Renal pelvis (tissue), 4 donors: ENCODE measurements around the gene DIRAS1. TPM values are rescaled to one million over a fixed set of nuclear protein-coding genes. Genes with fewer than 3 reads are reported as not detected.

Experiments
- DNase-seq: peaks from one replicate; pipeline ENCODE4 v3.0.0-alpha.2; 2013
- polyA plus RNA-seq, 3 donors: library from polyadenylated mRNA; unstranded; fragments of 120-200 nt; gene quantifications; one replicate each; pipeline ENCODE4 v1.2.1, GENCODE V29; 2013; ENCODE audit not compliant: insufficient read length in 3 of 3

DIRAS1 gene
- polyA plus RNA-seq, 3 donors: 3.5 to 3.7 (median 3.5) TPM

DNA sequence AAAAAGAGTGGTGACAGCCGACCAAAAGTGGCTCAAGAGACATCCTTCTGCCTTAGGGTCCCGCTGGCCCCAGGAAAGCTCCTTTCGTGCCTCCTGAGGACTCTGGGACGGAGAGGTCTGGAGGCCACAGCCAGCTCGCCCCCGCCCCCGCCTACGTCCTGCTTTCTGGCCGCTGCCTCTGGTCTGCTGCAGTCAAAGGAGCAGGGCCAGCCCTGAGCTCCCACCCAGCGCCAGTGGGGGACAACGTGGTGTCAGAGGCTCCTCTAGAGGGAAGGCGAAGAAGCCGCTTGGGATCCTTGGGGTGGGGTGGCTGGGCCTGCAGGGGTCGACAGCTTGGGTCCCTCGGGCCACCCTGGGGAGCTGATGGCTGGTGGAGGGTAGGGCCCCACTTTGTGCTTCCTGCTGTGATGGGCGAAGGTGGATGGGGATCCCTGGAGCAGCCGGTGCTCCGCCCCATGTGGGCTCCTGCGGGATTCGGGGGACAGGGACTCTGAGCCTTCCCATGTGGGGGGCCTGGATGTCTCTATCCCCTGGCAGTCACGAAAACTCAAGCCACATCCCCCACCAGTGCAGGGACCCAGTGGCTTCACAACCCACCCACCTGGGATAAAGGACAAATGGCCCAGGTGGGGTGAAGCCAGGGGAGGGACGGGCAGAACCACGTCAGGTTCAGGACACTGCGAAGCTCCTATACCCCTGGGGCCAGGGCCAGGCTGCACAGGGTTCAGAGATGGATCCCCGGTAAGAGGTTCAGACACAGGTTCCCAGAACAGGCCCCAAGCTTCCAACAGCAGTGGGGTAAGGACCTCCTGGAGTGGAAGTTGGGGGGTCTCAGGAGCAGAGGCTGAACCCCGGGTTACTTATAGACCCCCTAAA, 9.0 kb upstream of the DIRAS1 start:
- no peak for DNase-seq

DNA sequence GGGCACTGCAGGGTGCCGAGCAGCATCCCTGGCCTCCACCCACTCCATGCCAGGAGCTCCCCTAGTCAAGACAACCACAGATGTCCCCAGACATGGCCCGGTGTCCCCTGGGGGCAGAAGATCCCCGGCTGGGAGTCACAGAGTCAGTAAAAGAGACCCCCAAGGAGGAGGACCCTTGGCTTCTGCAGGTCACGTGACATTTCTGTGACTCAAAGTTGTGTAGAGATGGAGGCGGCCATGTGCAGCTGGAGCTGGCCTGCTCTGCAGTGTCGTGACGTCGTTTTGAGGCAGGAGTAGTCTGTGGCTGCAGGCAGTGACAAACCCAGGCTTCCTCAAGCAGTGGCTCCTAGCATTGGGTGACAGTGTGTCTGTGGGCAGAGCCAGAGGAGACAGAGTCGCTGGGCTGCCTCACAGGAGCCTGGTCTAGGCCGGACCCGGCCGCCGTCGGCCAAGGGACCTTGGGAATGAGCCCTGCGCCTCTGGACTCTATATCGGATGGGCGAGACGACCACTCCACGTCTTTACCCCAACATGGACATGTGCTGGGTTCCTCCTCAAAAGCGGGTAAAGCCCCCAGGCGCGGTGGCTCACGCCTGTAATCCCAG, 7.7 kb upstream of the DIRAS1 start:
- DNase-seq: no peak

DNA sequence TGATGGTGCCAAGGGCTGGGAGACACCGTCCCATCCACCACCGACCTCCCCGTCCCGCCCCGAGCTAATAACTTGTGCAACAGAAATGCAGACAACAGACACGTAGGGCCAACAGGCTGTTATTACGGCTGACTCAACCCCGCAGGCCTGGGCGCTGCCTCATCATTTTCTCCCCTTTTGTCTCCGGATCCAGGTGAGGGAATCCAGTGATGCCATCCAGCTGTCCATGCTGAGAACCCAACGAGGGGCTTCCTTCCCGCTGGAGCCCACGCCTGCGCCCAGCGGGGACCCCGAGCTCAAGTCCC, 6.4 kb upstream of the DIRAS1 start:
- no peak for DNase-seq

DNA sequence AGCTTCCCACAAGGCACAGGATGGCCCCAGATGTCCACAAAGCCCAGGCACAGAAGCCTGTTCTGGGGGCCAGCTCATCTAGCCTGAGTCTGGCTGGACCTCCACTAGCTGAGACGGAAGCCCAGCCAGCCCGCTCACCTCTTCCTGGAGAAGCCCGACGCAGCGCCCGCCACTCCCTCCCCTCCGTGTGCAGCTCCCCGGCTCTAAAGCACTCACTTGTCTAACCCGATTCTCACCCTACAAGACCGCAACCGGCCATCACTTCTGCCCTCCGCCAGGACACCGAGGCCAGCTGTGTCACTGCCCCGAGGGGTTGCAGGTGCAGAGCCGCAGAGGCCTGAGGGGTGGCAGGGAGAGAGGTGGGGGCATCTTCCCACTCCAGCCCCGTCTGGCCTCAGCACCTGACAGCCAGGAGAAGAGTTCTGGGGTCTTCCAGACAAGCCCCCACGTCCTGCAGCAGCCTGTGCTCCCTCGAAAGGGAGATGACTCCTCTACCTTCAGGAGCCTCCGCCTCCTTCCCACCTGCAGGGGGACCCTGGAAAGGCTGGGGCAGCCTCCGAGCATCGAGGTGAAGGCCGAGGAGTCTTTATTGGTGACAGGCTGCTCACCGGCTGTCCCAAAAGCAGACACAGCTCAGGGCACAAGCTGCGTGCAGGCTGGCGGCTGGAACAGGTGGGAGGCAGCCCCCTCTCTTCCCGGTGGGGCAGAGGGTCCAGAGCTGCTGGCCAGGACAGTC, 5.9 kb upstream of the DIRAS1 start:
- no peak for DNase-seq

DNA sequence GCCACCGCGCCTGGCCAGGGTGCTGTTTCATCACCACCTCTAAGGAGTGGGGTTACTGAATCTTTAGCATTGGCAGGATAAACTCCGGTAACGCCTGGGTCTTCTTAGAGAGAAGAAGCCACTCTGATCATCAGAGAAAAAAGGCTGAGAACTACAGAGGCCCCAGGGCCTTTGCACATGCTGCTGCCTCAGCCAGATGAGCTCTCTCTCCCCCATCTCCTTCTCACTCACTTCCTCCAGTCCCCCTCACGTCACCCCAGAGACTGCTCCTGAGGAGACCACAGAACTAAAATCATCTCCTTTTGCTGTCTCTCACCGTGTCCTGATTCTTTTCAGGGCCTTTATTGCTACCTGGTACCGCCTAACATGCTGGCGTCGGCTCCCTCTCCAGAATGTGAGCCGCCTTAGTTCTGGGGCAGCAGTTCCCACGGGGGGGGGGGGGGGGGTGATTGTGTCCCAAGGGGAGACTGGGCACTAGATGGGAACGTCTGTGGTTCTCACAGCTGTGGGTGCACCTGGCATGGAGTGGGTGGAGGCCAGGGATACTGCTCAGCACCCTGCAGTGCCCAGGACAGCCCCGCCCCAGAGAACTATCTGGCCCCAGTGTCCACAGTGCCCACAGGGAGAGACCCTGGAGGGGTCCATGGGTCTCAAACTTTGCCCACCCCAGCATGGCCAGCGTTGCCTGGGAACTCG, 5.1 kb upstream of the DIRAS1 start:
- no peak for DNase-seq

DNA sequence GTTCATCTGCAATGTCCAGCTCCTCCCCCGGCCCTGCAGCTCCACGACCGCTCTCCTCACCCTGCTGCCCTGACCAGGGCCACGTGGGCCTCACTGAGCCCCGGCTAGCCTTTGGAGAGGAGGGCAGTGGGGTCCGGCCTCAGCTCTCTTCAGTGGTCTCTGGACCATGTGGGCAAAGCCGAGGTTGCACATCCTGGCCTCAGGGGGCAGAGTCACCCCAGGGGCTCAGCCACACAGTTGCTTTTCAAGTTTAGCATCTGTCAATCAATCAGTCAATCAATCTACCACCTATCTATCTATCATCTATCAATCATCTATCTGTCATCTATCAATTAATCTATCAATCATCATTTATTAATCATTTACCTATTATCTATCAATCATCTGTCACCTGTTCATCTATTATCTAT, 3.0 kb upstream of the DIRAS1 start:
- no peak for DNase-seq

DNA sequence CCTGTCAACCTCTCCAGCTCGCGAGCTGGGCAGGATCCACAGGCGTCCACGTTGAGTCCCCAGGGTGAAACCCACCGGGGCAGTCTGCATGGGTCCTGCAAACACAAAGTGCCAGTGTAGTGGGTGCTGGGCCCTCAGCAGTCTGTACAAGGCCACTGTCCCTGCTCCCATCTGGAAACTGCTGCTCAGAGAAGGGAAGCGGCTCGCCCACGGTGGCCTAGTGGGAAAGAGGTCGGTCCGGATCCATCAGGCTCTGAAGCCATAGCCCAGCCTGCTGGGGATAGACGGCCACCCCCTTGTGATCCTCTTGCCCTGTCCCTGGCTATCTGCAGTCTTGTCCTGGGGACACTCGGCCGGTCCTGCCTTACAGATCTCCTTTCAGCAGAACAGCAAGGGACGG, 2.6 kb upstream of the DIRAS1 start:
- no peak for DNase-seq

DNA sequence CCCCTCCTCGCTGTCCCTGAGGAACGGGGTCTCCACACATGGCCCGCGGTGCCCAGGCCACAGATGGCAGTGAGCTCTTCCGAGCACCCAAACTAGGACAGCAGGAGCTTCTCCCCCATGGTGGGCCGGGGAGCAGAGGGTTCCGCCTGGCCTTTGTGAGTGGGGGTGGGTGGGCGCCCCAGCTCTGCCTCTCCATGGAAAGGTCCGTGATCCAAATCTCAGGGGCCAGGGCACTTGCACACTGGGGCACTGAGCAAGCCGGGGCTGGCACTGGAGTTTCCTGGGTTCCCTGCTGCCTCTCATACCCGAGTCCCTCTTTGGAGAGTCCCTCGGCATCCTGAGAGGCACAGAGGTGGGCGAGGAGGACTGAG, 2.2 kb upstream of the DIRAS1 start:
- no peak for DNase-seq

DNA sequence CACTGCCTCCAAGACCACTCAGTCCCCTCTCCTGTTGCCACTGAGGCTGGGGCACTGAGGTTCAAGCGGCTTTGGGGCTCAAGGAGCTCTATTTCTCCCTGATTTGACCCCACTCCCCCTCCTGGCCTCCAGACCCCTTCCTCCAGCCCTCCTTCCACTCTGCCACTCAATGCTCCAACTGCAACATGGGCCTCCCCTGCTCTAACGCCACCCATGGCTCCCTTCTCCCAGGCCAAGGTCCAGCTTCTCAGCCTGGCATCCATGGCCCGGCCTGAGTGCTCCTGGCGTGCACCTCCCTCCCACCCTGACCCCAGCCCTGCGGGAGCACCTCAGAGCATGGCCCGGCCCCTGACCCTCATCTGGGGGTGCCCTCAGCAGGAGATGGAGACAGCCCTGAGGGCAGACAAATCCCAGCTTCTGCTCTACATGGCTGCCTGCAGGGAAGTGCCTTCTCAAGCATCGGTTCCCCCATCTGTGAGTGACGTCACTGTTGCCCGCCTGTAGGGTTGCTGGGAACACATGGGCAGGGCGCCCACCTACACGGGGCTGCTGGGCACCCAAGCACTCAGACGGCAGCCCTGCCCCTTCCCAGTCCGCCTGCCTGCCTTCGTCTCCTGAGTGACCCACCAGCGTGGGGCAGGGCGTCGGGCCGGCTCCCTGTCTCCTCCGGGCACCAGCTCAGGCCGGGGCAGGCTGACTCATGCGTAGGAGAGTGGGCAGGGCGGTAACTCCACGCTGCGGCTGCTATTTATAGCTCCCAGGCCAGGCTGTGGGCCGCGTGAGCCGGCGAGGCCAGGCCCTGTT, 1.6 kb upstream of the DIRAS1 start:
- no peak for DNase-seq

DNA sequence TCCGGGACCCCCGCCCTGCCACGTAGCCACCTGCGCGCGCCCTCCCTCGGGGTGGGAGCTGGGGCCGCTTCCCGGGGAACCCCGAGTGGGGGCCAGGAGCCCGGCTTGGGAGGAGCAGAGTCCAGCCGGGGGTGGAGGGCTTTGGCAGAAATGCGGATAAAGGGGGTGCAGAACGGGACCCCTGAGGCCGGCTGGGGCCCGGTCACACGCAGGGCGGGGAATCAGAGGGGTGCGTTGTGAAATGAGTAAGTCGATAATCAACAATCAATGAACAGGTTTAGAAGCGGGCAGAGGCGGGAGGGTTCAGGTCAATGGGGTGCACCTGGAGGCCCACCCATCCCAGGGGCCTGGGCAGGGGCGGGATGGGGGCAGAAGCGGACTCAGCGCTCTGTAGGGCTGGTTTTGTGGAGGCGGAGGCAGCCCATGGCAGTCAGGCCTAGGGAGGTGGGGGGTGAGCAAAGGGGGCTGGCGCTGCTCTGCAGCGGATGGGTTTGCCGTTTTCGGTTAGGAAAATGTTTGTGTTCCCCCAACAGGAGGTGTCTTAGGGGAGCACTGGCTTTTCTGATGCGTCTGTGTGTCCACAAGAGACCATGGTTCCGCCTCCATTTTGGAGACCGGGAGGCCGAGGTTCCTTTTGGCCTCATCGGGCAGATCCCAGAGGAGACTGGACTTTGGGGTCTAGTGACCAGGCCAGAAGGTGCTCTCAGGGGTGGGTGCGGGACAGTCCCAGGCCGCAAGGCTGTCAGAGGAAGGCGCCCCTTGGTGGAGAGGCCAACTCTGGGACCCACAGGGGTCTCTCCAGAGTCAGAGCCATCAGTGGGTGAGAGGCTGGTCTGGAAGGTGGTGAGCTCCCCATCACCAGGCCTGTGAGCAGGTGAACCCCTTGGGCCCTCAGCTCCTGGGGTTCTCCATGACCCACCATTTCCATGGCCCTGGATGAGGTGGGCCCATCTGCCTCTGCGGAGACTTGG, 683 bp upstream of the DIRAS1 start:
- no peak for DNase-seq

DNA sequence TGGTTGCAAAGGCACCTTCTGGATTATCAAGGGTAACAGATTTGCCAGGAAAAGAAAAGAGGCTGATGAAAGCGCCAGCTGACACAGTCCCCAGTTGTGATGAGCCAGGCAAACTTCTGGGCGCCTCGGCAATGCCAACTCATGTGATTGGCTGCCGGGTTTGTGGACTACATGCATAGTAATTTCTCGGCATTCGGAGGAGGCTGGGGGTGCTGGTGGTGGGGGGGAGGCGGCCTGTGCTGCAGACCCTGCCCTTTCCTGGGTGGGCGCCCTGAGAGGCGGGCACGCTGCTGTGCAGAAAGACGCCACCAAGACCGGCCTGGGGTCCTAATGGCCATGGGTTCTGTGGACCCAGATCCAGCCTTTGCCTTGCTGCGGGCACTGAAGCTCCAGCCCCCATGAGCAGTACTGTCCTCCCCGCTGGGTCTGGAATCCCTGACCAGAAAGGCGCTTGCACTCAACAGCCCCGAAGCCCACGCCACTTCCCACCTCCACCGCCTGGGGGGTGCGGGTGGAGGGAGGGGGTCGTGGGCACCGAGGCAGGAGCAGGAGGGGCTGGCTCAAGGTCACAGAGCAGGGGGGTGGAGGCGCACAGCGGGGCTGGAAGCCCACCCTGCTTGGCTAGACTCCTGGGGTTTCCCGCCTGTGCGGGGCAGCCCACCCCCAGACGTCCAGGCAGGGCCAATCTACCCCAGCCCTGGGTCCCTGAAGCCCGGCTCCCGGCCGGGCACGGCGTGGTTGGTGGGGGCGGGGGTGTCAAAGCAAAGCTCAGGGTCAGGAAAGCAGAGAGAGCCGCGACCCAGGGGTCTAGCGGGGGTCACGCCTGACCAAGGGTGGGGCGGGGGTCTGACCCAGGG, 1.0 kb downstream of the DIRAS1 start:
- no peak for DNase-seq

DNA sequence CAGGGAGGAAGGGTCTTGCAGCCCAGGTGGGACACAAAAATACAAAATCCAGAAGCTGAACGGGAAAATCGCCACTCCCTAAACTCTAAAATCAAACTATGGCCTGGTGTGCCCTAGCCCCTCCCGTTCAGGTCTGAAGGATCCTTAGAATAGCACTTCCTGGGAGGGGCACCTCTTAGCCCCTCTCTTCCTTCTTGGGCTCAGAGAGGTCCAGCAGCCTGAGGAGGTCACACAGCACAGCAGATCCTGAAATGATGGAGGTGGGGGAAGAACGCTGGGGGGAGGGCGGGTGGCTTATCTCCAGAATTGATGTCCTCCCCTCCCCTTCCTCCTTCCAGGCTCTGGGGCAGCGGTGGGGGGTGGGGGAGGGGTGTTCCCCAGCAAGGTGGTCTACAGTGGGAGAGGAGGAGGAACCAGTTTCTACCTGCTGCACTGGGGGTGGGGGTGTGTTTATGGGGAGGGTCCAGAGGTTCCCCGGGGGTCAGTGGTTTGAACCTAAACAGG, 1.9 kb downstream of the DIRAS1 start:
- DNase-seq: no peak

DNA sequence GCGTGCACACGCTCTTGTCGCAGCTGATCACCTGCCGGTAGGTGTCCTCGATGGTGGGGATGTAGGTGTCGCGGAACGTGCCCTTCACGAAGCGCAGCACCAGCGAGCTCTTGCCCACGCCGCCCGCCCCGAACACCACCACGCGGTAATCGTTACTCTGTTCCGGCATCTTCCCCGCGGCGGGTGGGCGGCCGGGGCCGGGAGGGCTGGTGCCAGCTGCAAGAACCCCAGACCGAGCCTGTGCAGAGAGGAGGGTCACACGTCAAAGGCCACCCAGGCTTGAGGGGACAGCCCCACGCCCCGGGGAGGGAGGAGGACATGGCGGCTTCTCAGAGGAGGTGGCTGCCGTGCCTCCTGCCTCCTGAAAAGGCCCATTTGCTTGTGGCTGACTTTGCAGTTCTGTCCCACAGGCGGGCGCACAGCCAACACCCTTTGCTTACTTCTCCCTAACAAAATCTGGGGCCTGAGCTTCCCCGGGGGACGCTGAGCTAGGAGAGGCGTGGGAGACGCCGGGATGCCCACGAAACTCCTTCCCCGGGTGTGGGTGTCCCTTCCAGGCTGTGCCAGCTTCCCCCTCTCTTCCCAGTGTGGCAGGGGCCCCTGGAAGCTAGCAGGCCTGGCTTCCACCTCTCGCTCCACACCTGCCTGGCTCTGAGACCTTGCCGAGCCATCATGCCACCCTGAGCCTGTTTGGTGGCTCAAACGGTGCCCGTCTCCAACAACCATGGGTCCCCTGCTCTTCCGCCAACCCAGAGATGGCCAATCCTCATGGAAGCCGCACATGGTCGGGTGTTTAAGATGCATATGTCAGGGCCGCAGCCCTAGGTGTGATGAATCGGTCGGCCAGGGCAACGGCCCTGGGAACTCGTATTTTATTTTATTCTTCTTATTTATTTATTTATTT, 3.3 kb downstream of the DIRAS1 start:
- no peak for DNase-seq

DNA sequence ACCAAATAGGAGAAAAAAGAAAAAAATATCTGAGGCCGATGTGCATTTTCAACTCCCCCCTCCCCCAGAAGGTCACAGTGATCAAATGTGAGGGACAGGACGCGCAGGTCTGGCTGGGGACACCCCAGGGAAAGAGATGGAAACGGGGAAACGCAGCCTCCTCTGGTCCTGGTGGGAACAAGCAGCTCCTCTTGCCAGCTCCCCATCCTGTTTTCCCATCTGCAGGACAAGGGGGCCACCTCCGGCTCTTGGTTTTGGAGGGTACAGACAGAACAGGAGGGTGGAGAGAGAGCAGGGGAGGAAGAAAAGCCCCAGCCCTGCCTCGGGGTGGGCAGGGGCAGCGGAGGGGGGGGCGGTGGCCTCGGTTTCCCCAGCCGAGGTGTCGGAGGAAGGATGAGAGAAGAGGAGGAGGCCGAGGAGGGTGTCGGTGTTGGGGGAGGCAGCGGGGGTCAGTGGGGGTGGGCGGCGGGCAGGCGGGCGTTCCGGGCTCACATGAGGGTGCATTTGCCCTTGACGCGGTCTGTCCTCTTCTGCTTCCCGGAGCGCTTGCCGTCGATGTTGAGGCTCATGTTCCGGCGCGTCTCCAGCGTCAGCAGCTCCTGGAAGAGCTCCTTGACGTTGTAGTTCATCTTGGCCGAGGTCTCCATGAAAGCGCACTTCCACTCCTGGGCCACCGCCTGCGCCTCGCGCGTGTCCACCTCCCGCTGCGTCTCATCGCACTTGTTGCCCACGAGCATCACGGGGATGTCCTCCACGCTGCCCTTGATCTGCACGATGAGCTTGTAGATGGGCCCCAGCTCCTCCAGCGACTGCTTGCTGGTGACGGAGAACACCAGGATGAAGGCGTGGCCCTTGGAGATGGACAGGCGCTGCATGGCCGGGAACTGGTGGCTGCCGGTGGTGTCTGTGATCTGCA, 4.2 kb downstream of the DIRAS1 start:
- no peak for DNase-seq

DNA sequence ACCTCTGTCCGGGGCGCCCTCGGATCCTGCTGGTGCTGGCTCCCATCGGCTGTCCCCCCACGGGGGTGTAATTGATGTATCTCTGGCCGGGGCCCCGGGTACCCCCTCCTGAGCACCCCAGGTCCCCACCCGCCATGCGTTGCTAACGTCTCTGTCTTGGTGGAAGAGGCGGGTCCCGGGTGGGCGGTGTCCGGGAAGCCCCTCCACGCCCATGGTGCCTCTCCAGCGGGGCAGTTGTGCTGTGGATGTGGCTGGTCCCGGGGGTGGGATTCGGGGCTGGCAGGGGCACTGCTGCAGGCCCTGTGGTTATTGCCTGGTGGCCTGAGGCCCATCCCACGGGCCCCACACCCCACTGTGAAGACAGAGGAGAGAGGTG, 4.9 kb downstream of the DIRAS1 start:
- DNase-seq: no peak

DNA sequence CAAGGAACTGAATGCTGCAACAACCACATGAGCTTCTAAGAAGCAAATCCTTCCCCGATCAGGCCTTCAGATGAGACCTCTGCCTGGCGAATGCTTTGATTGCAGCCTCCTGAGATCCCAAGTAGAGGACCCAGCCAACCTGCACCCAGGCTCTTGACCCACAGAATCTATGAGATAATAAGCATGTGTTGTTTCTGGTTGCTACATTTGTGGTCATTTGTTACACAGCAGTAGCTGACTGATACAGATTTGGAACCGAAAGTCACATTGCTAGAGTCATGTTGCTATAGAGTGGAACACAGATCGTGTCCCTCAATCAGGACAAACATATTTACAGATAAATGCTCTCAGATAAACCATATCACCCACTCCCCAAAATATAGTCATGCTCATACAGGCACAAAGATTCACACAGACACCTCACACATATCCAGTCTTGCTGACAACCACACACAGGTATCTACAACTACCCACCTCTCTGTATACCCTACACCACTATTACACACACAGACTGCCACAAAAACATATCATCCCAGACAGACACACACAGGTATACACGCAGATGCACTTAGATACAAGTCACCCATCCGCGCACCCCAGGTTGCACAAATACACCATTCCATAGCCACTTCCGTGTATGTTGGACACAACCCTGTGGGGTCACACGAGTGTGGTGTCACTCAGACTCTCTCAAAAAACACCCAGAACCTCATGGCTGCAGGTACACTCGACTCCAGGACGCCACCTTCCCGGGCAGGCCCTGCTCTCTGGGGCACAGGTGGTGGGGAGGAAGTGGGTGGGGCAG, 5.5 kb downstream of the DIRAS1 start:
- DNase-seq: no peak
